Ascending aorta (tissue), 2 donors: ENCODE measurements around the gene NPB. TPM values are rescaled to one million over a fixed set of nuclear protein-coding genes. Genes with fewer than 3 reads are reported as not detected.
A peak's percentile ranks its signal among the peaks of the same experiment; 100 is the strongest.

ENCODE experiments used
- DNase-seq, 2 donors: peaks; one replicate each; pipeline ENCODE4 v3.0.0-alpha.2; 2019; ENCODE audit warnings: low spot score in 2 of 2
- H3K27ac ChIP-seq, 2 donors: fragments of 200-600 bp; sonication (generic); one replicate each; pipeline ENCODE4 v1.5.1; 2016 to 2017; ENCODE audit warnings: mild to moderate bottlenecking in 1 of 2
- H3K27me3 ChIP-seq: fragments of 200-600 bp; sonication (generic); one replicate; pipeline ENCODE4 v1.5.1; 2017
- H3K36me3 ChIP-seq, 2 donors: fragments of 200-600 bp; sonication (generic); one replicate each; pipeline ENCODE4 v1.5.1; 2016
- H3K4me1 ChIP-seq, 2 donors: fragments of 200-600 bp; sonication (generic); one replicate each; pipeline ENCODE4 v1.5.1; 2016 to 2017; ENCODE audit warnings: mild to moderate bottlenecking in 1 of 2
- H3K4me3 ChIP-seq, 2 donors: fragments of 200-600 bp; sonication (generic); one replicate each; pipeline ENCODE4 v1.5.1; 2016 to 2017; ENCODE audit warnings: mild to moderate bottlenecking in 1 of 2
- H3K9me3 ChIP-seq, 2 donors: fragments of 200-600 bp; sonication (generic); one replicate each; pipeline ENCODE4 v1.5.1; 2016
- CTCF ChIP-seq, 3 experiments: fragments of 200-600 bp in 2 of 3; fragments of 450-650 bp in 1 of 3; sonication (generic) in 2 of 3; IDR thresholded peaks; one replicate each; pipeline ENCODE4 v1.5.1; 2016 to 2019; ENCODE audit warnings: antibody characterized with exemption in 3 of 3, mild to moderate bottlenecking in 1 of 3, moderate library complexity in 1 of 3
- intact Hi-C: fragments of 100-400 bp; cut with DNase I; formaldehyde crosslinking; loops from one replicate; pipeline ENCODE4 v1.15.1; 2023
- total RNA-seq: library from RNA; depleted of rRNA; stranded (reverse); fragments of >200 nt; gene quantifications from one replicate; pipeline ENCODE4 v1.1.0, GENCODE V29; 2016

NPB gene
- total RNA-seq, result 1.5 TPM

GRCh38 chr17:81902023-81902652 lies at the start of gene NPB:
Gene NPB (plus strand): TSS chr17:81902238. CDS start chr17:81902278, 40 bp downstream.
- no peak for DNase-seq
- peaks cover 5 to 10% of the 10 kb centered on the region in 2 donors for H3K4me1 ChIP-seq
- H3K27ac ChIP-seq, result peak within 1 kb of the TSS in 1 of 2 donors; percentile 14
- no peaks in the 10 kb centered on the region for H3K27me3 ChIP-seq
- H3K4me3 ChIP-seq, result peak within 1 kb of the TSS; percentile 44 to 65
- intact Hi-C loops, result no loop called here
- TF ChIP-seq CTCF (IDR thresholded peaks at IDR 0.05), result no peak
- peaks cover 18 to 53% of the 10 kb centered on the region in 2 donors for H3K36me3 ChIP-seq
- no peaks in the 10 kb centered on the region for H3K9me3 ChIP-seq

- DNase-seq, result no peak
- peaks cover 59 to 79% of the 10 kb centered on the region in 2 donors for H3K36me3 ChIP-seq
- H3K27ac ChIP-seq, result no peak overlapping the region
- H3K4me1 ChIP-seq, result peaks cover 10 to 16% of the 10 kb centered on the region in 2 donors
- intact Hi-C loops, result no loop called here
- TF ChIP-seq CTCF (IDR thresholded peaks at IDR 0.05), result no peak
- H3K27me3 ChIP-seq, result no peaks in the 10 kb centered on the region
- H3K9me3 ChIP-seq, result no peaks in the 10 kb centered on the region
- H3K4me3 ChIP-seq, result no peak overlapping the region
These were observed 46.9 kb upstream of the NPB start for GRCh38 chr17:81854974-81855774.

- H3K27ac ChIP-seq, result no peak overlapping the region
- peak overlapping the region; percentile 87 to 91 for H3K4me3 ChIP-seq
- no peaks in the 10 kb centered on the region for H3K27me3 ChIP-seq
- H3K4me1 ChIP-seq, result peaks cover 10 to 29% of the 10 kb centered on the region in 2 donors
- no peak for DNase-seq
- TF ChIP-seq CTCF (IDR thresholded peaks at IDR 0.05), result no peak
- H3K36me3 ChIP-seq, result peaks cover 36 to 51% of the 10 kb centered on the region in 2 donors
- no peaks in the 10 kb centered on the region for H3K9me3 ChIP-seq
- intact Hi-C loops, result no loop called here
These were observed 43.7 kb upstream of the NPB start for GRCh38 chr17:81858170-81858966.

- peaks cover 10 to 29% of the 10 kb centered on the region in 2 donors for H3K4me1 ChIP-seq
- peak overlapping the region; percentile 89 to 96 for H3K27ac ChIP-seq
These were observed 42.8 kb upstream of the NPB start for GRCh38 chr17:81858967-81859905.

More at GRCh38 chr17:81858967-81859905, 42.8 kb upstream of the NPB start:
- H3K9me3 ChIP-seq, result no peaks in the 10 kb centered on the region
- TF ChIP-seq CTCF (IDR thresholded peaks at IDR 0.05), result no peak
- peaks cover 28 to 44% of the 10 kb centered on the region in 2 donors for H3K36me3 ChIP-seq
- peak overlapping the region; percentile 87 to 91 for H3K4me3 ChIP-seq
- no peaks in the 10 kb centered on the region for H3K27me3 ChIP-seq
- intact Hi-C loops, result no loop called here
- no peak for DNase-seq
